HG03066 (cell line): Measurements from ENCODE around the gene PDPN.

Source experiments
- ATAC-seq: cut with Tn5 transposase; IDR thresholded peaks from one replicate; pipeline ENCODE4 v1.9.1; 2021; ENCODE audit warnings: low read depth; ENCODE audit not compliant: unreplicated experiment

The PDPN gene

GRCh38 chr1:13616234-13616633, 32.6 kb downstream of the PDPN start:
- no peak for ATAC-seq

GRCh38 chr1:13617108-13617507, 33.5 kb downstream of the PDPN start:
- no peak for ATAC-seq

- ATAC-seq, result no peak
These were observed 34.1 kb downstream of the PDPN start for GRCh38 chr1:13617773-13618172.

GRCh38 chr1:13618483-13618882, 34.9 kb downstream of the PDPN start:
- ATAC-seq, result no peak

- ATAC-seq, result no peak
These were observed 36.3 kb downstream of the PDPN start for GRCh38 chr1:13619909-13620308.

GRCh38 chr1:13620825-13621224, 37.2 kb downstream of the PDPN start:
- ATAC-seq, result no peak

- no peak for ATAC-seq
These were observed 38.8 kb downstream of the PDPN start for GRCh38 chr1:13622446-13622845.

GRCh38 chr1:13623021-13623637, 39.5 kb downstream of the PDPN start:
- ATAC-seq, result no peak

GRCh38 chr1:13624526-13624925, 40.9 kb downstream of the PDPN start:
- ATAC-seq, result no peak

GRCh38 chr1:13627127-13627526, 43.5 kb downstream of the PDPN start:
- ATAC-seq, result no peak

GRCh38 chr1:13628218-13628617, 44.6 kb downstream of the PDPN start:
- ATAC-seq, result no peak

GRCh38 chr1:13628711-13629110, 45.1 kb downstream of the PDPN start:
- no peak for ATAC-seq

- ATAC-seq, result no peak
These were observed 58.8 kb downstream of the PDPN start for GRCh38 chr1:13642306-13643004.

GRCh38 chr1:13643017-13643416, 59.4 kb downstream of the PDPN start:
- ATAC-seq, result no peak

- ATAC-seq, result no peak
These were observed 62.9 kb downstream of the PDPN start for GRCh38 chr1:13646521-13646920.

GRCh38 chr1:13651279-13651678, 67.6 kb downstream of the PDPN start:
- ATAC-seq, result no peak

- ATAC-seq, result no peak
These were observed 68.6 kb downstream of the PDPN start for GRCh38 chr1:13652238-13652637.

- no peak for ATAC-seq
These were observed 77.9 kb downstream of the PDPN start for GRCh38 chr1:13661539-13661938.

GRCh38 chr1:13662493-13662892, 78.9 kb downstream of the PDPN start:
- ATAC-seq, result no peak

GRCh38 chr1:13663969-13664368, 80.3 kb downstream of the PDPN start:
- no peak for ATAC-seq

GRCh38 chr1:13664451-13664850, 80.8 kb downstream of the PDPN start:
- no peak for ATAC-seq

GRCh38 chr1:13666317-13666716, 82.7 kb downstream of the PDPN start:
- no peak for ATAC-seq
